ENCODE measurements around the gene EHBP1.

EHBP1 gene

DNA sequence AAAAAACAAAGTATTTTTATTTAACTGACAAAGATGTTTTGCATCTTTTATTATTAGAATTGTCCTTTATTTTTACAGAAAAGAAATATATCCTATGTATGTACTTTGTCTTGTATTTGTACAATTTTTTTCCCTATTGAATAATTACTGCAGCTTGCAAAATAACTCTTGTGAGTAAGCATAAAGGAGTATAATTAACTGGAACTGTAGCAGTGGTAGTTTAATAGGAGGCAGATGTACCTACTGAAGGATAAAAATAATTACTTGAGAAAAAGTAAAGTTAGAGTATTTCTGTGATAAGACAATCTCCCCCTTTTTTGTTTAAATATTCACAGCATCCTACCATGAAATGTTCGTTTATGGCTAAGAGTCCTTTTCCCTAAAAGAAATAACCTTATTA, 34.7 kb downstream of the EHBP1 start:
- TF ChIP-seq, protein P1, sequence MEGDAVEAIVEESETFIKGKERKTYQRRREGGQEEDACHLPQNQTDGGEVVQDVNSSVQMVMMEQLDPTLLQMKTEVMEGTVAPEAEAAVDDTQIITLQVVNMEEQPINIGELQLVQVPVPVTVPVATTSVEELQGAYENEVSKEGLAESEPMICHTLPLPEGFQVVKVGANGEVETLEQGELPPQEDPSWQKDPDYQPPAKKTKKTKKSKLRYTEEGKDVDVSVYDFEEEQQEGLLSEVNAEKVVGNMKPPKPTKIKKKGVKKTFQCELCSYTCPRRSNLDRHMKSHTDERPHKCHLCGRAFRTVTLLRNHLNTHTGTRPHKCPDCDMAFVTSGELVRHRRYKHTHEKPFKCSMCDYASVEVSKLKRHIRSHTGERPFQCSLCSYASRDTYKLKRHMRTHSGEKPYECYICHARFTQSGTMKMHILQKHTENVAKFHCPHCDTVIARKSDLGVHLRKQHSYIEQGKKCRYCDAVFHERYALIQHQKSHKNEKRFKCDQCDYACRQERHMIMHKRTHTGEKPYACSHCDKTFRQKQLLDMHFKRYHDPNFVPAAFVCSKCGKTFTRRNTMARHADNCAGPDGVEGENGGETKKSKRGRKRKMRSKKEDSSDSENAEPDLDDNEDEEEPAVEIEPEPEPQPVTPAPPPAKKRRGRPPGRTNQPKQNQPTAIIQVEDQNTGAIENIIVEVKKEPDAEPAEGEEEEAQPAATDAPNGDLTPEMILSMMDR (IDR thresholded peaks at IDR 0.05; ENCODE audit: low read depth, low read length, missing control alignments), result no peak
- DNase-seq (ENCODE audit: extremely low read depth, low read depth), result no peak
- H3K4me3 ChIP-seq (replicated peaks; ENCODE audit: low read depth, low read length), result no peak overlapping the region

DNA sequence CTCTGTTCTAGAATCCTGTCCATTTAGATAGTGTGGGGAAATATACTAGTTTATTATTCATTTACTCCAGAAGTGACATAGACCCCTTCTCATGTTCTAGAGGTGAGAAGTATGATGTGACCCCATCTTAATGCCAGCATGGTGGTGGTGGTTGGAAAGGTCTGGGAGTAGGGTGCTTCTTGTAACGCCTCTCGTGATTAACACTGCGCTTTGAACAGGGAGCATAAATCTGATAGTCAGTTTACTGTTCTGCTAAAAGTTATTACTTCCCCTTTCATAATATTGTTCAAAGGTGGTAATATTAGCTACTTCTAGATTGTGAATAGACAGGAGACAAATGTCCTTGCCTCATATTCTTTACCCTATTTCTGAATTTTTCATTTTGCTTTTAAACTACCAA, 35.6 kb downstream of the EHBP1 start:
- TF ChIP-seq, protein P1 (IDR thresholded peaks at IDR 0.05; ENCODE audit: low read depth, low read length, missing control alignments), result no peak
- DNase-seq (ENCODE audit: extremely low read depth, low read depth), result no peak
- no peak overlapping the region for H3K4me3 ChIP-seq (replicated peaks; ENCODE audit: low read depth, low read length)

DNA sequence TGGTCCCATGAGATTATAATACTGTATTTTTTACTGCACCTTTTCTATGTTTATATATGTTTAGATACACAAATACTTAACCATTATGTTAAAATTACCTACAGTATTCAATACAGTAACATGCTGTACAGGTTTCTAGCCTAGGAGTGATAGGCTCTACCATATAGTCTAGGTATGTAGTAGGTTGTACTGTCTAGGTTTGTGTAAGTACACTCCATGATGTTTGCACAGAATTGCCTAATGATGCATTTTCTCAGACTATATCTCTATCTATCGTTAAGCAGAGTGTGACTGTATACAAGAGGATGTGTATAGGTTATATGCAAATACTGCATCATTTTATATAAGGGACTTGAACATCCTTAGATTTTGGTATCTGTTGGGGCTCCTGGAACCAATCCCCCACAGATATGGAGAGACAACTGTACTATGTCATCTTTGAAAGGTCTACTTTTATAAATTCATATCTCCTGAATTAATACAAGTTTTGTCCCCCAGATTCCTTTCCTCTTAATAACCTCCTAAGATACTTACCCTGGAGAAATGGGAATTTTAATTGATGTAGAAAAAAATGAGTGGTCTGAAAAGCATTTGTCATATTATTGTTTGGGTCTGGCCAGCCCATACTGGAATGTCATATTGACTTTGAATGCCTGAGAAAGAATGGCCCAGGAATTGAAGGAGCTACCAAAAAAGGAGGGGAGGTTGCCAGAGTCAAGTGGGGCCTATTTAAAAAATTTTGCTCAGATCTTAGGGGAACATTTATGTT, 36.6 kb downstream of the EHBP1 start:
- TF ChIP-seq, protein P1 (IDR thresholded peaks at IDR 0.05; ENCODE audit: low read depth, low read length, missing control alignments), result no peak
- no peak for DNase-seq (ENCODE audit: extremely low read depth, low read depth)
- no peak overlapping the region for H3K4me3 ChIP-seq (replicated peaks; ENCODE audit: low read depth, low read length)

DNA sequence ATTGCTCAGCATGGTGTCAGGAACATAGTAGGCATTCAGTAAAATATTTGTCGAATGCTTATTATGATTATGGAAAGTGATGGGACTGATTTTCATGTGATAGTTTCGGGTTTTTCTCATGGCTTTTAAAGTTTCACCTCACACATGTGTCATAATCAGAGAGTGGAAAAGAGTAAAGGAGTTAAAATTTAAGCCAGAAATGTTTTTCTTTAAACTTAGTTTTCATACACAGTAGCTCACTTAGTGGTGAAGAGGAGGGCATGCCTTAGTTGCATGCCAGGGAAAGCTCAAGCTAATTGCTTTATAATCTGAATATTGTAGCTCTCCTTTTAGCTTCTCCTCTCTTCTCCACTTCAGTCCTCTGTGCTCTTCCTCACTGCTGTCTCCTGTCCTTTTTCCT, 38.0 kb downstream of the EHBP1 start:
- H3K4me3 ChIP-seq (replicated peaks; ENCODE audit: low read depth, low read length), result no peak overlapping the region
- TF ChIP-seq, protein P1 (IDR thresholded peaks at IDR 0.05; ENCODE audit: low read depth, low read length, missing control alignments), result no peak
- DNase-seq (ENCODE audit: extremely low read depth, low read depth), result no peak

DNA sequence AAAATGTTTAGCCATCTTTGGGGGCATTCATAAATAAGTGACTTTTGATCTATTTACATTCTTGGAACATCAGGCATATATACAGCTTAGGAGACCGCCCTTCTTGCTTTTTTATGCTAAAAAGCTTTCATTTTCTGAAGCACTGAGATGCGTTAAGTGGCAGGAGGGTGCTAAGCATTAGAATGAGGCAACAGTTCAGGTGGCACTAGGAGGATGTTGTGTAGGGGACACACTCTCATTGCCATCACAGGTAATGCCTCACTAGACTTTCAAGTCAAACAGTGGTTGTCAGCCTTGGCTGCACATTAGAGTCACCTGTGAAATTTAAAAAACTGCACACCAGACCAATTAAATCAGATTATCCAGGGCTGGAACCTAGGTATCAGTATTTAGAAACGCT, 39.1 kb downstream of the EHBP1 start:
- TF ChIP-seq, protein P1 (IDR thresholded peaks at IDR 0.05; ENCODE audit: low read depth, low read length, missing control alignments), result no peak
- no peak for DNase-seq (ENCODE audit: extremely low read depth, low read depth)
- H3K4me3 ChIP-seq (replicated peaks; ENCODE audit: low read depth, low read length), result no peak overlapping the region

DNA sequence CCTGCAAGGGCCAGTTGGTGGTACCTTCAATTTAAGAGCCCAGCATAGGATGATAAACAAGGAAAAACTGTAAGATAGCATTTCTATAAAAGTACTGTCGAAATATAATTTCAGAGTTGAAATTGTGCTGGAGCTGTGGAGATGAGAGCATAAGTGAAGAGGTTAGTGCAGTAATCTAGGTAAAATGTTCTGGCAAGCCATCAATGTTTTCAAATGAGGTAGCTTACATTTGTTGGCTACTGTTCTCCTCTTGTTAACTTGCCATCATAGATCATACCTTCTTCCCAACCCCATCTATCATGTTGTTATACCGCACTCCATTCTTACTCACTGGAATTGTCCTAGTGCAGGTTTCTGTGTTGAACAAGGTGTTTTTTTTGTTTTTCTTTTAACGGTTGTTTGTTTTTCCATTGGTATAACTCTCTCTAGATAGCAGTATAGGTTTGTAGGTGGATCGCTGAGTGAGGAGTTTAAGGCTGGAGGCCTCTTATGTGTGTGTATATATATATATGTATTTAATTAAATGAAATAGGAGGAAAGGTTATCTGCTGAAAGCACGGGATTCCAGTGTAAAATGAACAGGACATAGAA, 40.5 kb downstream of the EHBP1 start:
- no peak for DNase-seq (ENCODE audit: extremely low read depth, low read depth)
- TF ChIP-seq, protein P1 (IDR thresholded peaks at IDR 0.05; ENCODE audit: low read depth, low read length, missing control alignments), result no peak
- H3K4me3 ChIP-seq (replicated peaks; ENCODE audit: low read depth, low read length), result no peak overlapping the region

All from HFF-Myc (cell line).